Right lobe of liver (tissue), 6 donors: ENCODE results near the gene TSPAN9. TPM values are rescaled to one million over a fixed set of nuclear protein-coding genes. Genes with fewer than 3 reads are reported as not detected.

Source experiments
- ATAC-seq, 4 donors: fragments of 200-7000 bp; cut with Tn5 transposase; one replicate each; pipeline ENCODE4 v1.9.1; 2020; ENCODE audit warnings: mild to moderate bottlenecking in 4 of 4, moderate library complexity in 4 of 4
- DNase-seq, 3 donors: peaks; one replicate each; pipeline ENCODE4 v3.0.0-alpha.2; 2020
- H3K27ac ChIP-seq, 3 donors: fragments of 200-600 bp; one replicate each; pipeline ENCODE4 v1.8.0; 2022
- H3K27me3 ChIP-seq, 2 donors: fragments of 200-600 bp; one replicate each; pipeline ENCODE4 v1.8.0; 2022
- H3K36me3 ChIP-seq, 4 donors: fragments of 200-600 bp; sonication (generic) in 1 of 4; one replicate each; pipeline versions ENCODE4 v1.5.1 to v1.8.0; 2017 to 2022; ENCODE audit warnings: control low read depth in 1 of 4
- H3K4me1 ChIP-seq, 4 donors: fragments of 200-600 bp; sonication (generic) in 1 of 4; one replicate each; pipeline versions ENCODE4 v1.5.1 to v1.8.0; 2017 to 2022; ENCODE audit warnings: control low read depth in 1 of 4
- H3K4me3 ChIP-seq, 3 donors: fragments of 200-600 bp; one replicate each; pipeline ENCODE4 v1.8.0; 2022
- H3K9me3 ChIP-seq, 4 donors: fragments of 200-600 bp; sonication (generic) in 1 of 4; one replicate each; pipeline versions ENCODE4 v1.5.1 to v1.8.0; 2017 to 2022; ENCODE audit warnings: control low read depth in 1 of 4
- POLR2A ChIP-seq: fragments of 450-650 bp; IDR thresholded peaks from one replicate; pipeline ENCODE4 v1.6.1; 2017; ENCODE audit warnings: antibody characterized with exemption, mild to moderate bottlenecking
- WGBS: methylation state at CpG from one replicate; pipeline ENCODE4 v1.1.6; 2018; ENCODE audit warnings: low coverage, low lambda C conversion rate; ENCODE audit not compliant: insufficient coverage; ENCODE audit errors: missing lambda C conversion rate; 5-methylcytosine and 5-hydroxymethylcytosine counted together
- intact Hi-C, 2 donors: fragments of 100-400 bp; cut with DNase I; formaldehyde crosslinking; loops; one replicate each; pipeline versions ENCODE4 v1.11.2 to v1.14.1; 2022
- total RNA-seq, 6 experiments: library from RNA; depleted of rRNA in 2 of 6; stranded (reverse); fragments of >200 nt in 2 of 6; fragmentation: NEBNext Ultra II Directional in 3 of 6; extraction: Animal tissue kit (Norgen Biotek cat#: 25700) in 3 of 6; gene quantifications; one replicate each; pipeline versions ENCODE4 v1.1.0 to v1.2.4, GENCODE V29; 2016 to 2023
- TF ChIP-seq, protein P1 (sequence below), 4 donors: fragments of 200-600 bp in 3 of 4; fragments of 450-650 bp in 1 of 4; IDR thresholded peaks; one replicate each; pipeline versions ENCODE4 v1.5.1 to v1.8.0; 2016 to 2022; ENCODE audit warnings: antibody characterized with exemption in 4 of 4, mild to moderate bottlenecking in 2 of 4
- donor health status: DM: no; HTN: yes; CAD: no.
- donor health status: DM: no; HTN: no; CAD: no.
- donor health status: DM: no; HTN: no; CAD: no.
- donor health status: DM: no; HTN: yes; CAD: no.
- donor health status: DM: no; HTN: yes; CAD: no.

Gene TSPAN9
- total RNA-seq, 6 experiments from 2014 or later = 23.7 to 53.2 (median 39.8) TPM

GRCh38 chr12:3308609-3309008 is 231.4 kb downstream of the TSPAN9 start:
- intact Hi-C loops = no loop called here
- H3K4me3 ChIP-seq = no peak overlapping the region
- peak in 1 of 3 donors; percentile 31 for DNase-seq

GRCh38 chr12:3309805-3310204 is 232.6 kb downstream of the TSPAN9 start:
- TF ChIP-seq, protein P1, sequence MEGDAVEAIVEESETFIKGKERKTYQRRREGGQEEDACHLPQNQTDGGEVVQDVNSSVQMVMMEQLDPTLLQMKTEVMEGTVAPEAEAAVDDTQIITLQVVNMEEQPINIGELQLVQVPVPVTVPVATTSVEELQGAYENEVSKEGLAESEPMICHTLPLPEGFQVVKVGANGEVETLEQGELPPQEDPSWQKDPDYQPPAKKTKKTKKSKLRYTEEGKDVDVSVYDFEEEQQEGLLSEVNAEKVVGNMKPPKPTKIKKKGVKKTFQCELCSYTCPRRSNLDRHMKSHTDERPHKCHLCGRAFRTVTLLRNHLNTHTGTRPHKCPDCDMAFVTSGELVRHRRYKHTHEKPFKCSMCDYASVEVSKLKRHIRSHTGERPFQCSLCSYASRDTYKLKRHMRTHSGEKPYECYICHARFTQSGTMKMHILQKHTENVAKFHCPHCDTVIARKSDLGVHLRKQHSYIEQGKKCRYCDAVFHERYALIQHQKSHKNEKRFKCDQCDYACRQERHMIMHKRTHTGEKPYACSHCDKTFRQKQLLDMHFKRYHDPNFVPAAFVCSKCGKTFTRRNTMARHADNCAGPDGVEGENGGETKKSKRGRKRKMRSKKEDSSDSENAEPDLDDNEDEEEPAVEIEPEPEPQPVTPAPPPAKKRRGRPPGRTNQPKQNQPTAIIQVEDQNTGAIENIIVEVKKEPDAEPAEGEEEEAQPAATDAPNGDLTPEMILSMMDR (IDR thresholded peaks at IDR 0.05) = no peak
- TF ChIP-seq POLR2A = no peak
- Histone ChIP-seq H3K9me3 (no peaks in the 10 kb centered on the region), H3K36me3 (no peaks in the 10 kb centered on the region), H3K27ac (no peak overlapping the region), H3K27me3 (no peaks in the 10 kb centered on the region), H3K4me3 (no peak overlapping the region), H3K4me1 (no peaks in the 10 kb centered on the region)
- ATAC-seq (no peak), DNase-seq (no peak)
- WGBS = 61% methylated on average over 7 of the region's 9 CpGs
- intact Hi-C loops = no loop called here

More at GRCh38 chr12:3308609-3309008, 231.4 kb downstream of the TSPAN9 start:
- Histone ChIP-seq H3K9me3 (no peaks in the 10 kb centered on the region), H3K36me3 (no peaks in the 10 kb centered on the region), H3K4me1 (no peaks in the 10 kb centered on the region), H3K27me3 (no peaks in the 10 kb centered on the region), H3K27ac (no peak overlapping the region)
- no peak for ATAC-seq
- TF ChIP-seq, protein P1 (IDR thresholded peaks at IDR 0.05) = no peak
- no peak for TF ChIP-seq POLR2A
- 31% methylated on average over 6 of the region's 9 CpGs for WGBS

DNA sequence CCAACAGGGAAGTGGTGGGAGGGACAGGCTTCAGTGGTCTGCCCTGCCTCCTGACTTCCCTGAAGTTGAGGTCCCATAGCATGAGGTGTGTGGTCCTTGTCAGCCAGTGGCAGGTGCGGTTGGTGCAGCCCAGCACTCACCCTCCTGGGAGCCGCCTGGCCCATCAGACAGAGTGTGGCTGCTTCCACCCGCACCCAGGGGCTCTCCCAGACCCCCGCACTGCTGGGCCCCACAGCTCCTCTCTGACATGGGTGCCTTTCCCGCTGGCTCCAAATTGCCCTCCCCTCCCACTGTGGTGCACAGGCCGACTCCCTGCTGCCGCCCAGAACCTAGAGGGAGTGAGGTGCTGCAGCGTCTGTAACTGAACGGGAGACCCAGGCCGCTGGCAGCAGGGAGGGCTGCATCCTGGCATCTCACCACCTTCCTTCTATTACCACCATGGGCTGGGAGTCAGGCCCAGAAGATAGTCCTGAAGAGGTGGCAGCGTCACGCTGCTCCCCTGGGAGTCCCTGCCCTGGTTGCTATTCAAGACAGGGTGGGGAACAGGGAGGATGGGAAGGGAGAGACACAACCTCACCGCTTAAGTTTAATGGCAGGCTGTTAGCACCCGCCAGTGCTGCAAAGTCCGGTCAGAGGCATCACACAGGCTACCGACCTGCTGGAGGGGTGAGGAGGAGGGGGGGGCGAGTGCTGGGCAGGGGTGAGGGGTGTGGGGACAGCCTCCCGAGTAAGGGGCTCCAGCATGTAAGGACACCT is 233.3 kb downstream of the TSPAN9 start:
- no peaks in the 10 kb centered on the region for H3K36me3 ChIP-seq
- DNase-seq (no peak), ATAC-seq (no peak)
- no peaks in the 10 kb centered on the region for H3K27me3 ChIP-seq
- intact Hi-C loops = no loop called here
- peaks cover 0 to 4% (median 0%) of the 10 kb centered on the region in 4 donors for H3K4me1 ChIP-seq
- WGBS = 68% methylated on average over 4 of the region's 18 CpGs
- no peak overlapping the region for H3K27ac ChIP-seq
- no peak overlapping the region for H3K4me3 ChIP-seq
- H3K9me3 ChIP-seq = no peaks in the 10 kb centered on the region
- TF ChIP-seq POLR2A = no peak
- TF ChIP-seq, protein P1 (IDR thresholded peaks at IDR 0.05) = no peak

DNA sequence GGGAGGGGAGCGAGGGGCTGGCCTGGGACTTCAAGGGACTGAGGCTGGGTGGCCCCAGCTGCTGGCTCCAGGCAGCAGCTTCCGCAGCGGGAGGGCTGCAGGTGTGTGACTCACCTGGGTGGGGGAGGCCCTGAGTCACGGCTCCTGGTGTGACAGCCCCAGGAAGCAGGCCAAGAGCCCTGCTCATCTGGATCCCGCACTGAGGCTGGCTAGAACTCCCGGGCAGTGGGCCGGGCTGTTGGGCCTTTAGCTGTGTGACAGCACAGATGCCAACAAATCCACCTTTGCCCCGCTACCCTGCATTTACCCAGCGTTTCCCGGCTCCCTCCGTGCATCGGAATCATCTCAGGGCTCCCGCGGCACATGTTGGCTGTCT is 233.8 kb downstream of the TSPAN9 start:
- ATAC-seq = peak in 1 of 4 donors; percentile 25
- intact Hi-C loops = no loop called here

More for the DNA sequence above, 233.8 kb downstream of the TSPAN9 start:
- TF ChIP-seq, protein P1 (IDR thresholded peaks at IDR 0.05) = no peak
- no peak for TF ChIP-seq POLR2A
- no peak for DNase-seq
- Histone ChIP-seq H3K27ac (no peak overlapping the region), H3K4me3 (no peak overlapping the region), H3K27me3 (no peaks in the 10 kb centered on the region), H3K4me1 (peaks cover 0 to 7% (median 0%) of the 10 kb centered on the region in 4 donors), H3K9me3 (no peaks in the 10 kb centered on the region), H3K36me3 (no peaks in the 10 kb centered on the region)
- 82% methylated on average over 3 of the region's 14 CpGs for WGBS
